Progenitor cell of endocrine pancreas (in vitro differentiated cells): ENCODE data around the gene KLHL9. TPM values are rescaled to one million over a fixed set of nuclear protein-coding genes. Genes with fewer than 3 reads are reported as not detected.
A peak's percentile ranks its signal among the peaks of the same experiment; 100 is the strongest.

Source experiments
- DNase-seq: peaks from one replicate; pipeline ENCODE4 v3.0.0; 2021; ENCODE audit warnings: low spot score; ENCODE audit not compliant: unreplicated experiment
- H3K27ac Mint-ChIP-seq: 2 replicates; pipeline ENCODE4 v1.8.0; 2021; ENCODE audit warnings: mild to moderate bottlenecking, moderate library complexity, mixed read lengths
- H3K27me3 Mint-ChIP-seq: 2 replicates; pipeline ENCODE4 v1.8.0; 2021; ENCODE audit warnings: mixed read lengths
- H3K36me3 Mint-ChIP-seq: 2 replicates; pipeline ENCODE4 v1.8.0; 2022; ENCODE audit warnings: mixed read lengths; ENCODE audit not compliant: insufficient read depth
- H3K4me1 Mint-ChIP-seq: 2 replicates; pipeline ENCODE4 v1.8.0; 2021; ENCODE audit warnings: low read depth, mixed read lengths
- H3K4me3 Mint-ChIP-seq: 2 replicates; pipeline ENCODE4 v1.8.0; 2021; ENCODE audit warnings: low read depth, mild to moderate bottlenecking, moderate library complexity, mixed read lengths
- H3K9me3 Mint-ChIP-seq: 2 replicates; pipeline ENCODE4 v1.8.0; 2021; ENCODE audit warnings: low read depth, mixed read lengths
- total RNA-seq: library from RNA; stranded (reverse); gene quantifications from 2 replicates; pipeline ENCODE4 v1.2.1, GENCODE V29; 2021
- TF ChIP-seq, protein P1 (sequence below): fragments of 200-600 bp; sonication (generic); IDR thresholded peaks from one replicate; pipeline ENCODE4 v1.5.0; 2021; ENCODE audit warnings: antibody characterized with exemption, mild to moderate bottlenecking; ENCODE audit not compliant: unreplicated experiment

Gene KLHL9
- total RNA-seq, 1 donor from 2014 or later: 35.9 TPM

DNA sequence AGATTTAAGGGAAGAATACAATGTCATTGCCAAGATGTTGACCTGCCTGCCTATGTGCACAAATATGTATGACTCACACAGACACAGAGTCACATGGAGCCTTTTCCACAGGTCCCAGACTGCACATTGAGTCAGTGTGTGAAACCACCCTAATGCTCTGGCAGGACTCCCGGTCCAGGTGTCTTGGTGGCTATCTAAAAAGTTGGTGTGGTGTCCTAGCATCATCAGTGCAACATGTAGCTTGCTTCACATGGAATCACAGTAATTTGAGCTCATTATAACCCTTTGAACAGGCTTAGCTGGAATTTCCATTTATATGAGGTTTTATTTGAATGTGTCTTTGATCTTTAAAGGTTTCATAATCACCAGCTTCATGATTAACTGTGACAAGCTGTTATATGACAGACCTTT, 40.8 kb downstream of the KLHL9 start:
- peaks cover 59% of the 10 kb centered on the region for H3K27me3 Mint-ChIP-seq
- H3K36me3 Mint-ChIP-seq: no peaks in the 10 kb centered on the region
- H3K4me1 Mint-ChIP-seq: no peaks in the 10 kb centered on the region

DNA sequence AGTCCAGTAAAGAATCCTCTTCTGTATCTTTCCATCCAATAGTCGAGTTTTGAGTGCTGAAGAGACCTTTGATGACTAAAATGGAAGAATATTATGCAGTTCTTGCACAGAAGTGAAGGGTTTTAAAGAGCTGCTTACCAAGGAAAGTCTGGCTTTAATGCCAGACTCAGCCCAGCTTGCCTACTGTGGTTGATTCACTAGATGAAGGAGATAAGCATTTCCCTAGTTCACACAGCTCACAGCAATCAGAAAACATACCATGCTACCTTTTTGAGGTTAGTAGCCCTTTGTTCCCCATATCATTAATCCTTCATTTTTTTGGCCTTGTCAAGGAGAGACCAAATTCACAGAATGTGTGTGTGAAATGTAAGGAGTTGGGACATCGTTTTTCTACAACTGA, 45.4 kb downstream of the KLHL9 start:
- TF ChIP-seq, protein P1, sequence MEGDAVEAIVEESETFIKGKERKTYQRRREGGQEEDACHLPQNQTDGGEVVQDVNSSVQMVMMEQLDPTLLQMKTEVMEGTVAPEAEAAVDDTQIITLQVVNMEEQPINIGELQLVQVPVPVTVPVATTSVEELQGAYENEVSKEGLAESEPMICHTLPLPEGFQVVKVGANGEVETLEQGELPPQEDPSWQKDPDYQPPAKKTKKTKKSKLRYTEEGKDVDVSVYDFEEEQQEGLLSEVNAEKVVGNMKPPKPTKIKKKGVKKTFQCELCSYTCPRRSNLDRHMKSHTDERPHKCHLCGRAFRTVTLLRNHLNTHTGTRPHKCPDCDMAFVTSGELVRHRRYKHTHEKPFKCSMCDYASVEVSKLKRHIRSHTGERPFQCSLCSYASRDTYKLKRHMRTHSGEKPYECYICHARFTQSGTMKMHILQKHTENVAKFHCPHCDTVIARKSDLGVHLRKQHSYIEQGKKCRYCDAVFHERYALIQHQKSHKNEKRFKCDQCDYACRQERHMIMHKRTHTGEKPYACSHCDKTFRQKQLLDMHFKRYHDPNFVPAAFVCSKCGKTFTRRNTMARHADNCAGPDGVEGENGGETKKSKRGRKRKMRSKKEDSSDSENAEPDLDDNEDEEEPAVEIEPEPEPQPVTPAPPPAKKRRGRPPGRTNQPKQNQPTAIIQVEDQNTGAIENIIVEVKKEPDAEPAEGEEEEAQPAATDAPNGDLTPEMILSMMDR: no peak
- Mint-ChIP-seq H3K27ac (no peak overlapping the region), H3K4me1 (no peaks in the 10 kb centered on the region), H3K9me3 (no peaks in the 10 kb centered on the region), H3K27me3 (peaks cover 58% of the 10 kb centered on the region), H3K36me3 (no peaks in the 10 kb centered on the region), H3K4me3 (no peak overlapping the region)
- DNase-seq: no peak

More for the DNA sequence above, 40.8 kb downstream of the KLHL9 start:
- no peak for DNase-seq
- Mint-ChIP-seq H3K9me3 (no peaks in the 10 kb centered on the region), H3K27ac (peak overlapping the region; percentile 50), H3K4me3 (no peak overlapping the region)
- TF ChIP-seq, protein P1: no peak

DNA sequence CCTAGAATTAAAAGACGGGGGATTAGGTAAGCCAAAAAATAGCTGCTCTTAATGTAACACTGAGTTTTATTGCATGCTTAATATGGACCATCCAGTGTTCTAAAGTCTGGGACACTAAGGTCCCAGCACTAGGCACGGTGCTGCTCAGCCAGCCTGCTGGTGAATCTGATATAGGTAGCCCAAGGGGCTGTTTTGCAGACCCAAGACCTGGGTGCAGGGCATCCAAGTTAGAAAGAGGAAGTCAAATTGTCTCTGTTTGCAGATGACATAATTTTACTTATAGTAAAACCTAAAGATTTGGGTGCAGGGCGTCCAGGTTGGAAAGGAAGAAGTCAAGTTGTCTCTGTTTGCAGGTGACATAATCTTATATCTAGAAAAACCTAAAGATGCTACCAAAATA, 47.9 kb downstream of the KLHL9 start:
- H3K4me1 Mint-ChIP-seq: no peaks in the 10 kb centered on the region
- H3K27me3 Mint-ChIP-seq: peaks cover 44% of the 10 kb centered on the region
- H3K9me3 Mint-ChIP-seq: no peaks in the 10 kb centered on the region
- no peak overlapping the region for H3K27ac Mint-ChIP-seq
- DNase-seq: no peak
- TF ChIP-seq, protein P1: no peak
- H3K36me3 Mint-ChIP-seq: no peaks in the 10 kb centered on the region
- H3K4me3 Mint-ChIP-seq: no peak overlapping the region

DNA sequence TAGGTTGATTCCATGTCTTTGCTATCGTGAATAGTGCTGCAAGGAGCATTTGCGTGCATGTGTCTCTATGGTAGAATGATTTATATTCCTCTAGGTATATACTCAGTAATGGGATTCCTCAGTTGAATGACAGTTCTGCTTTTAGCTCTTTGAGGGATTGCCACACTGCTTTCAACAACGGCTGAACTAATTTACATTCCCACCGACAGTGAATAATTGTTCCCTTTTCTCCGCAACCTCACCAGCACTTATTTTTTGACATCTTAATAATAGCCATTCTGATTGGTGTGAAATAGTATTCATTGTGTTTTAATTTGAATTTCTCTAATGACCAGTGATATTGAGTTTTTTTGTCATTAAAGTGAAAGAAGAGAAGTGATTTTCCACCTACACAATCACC, 48.5 kb downstream of the KLHL9 start:
- Mint-ChIP-seq H3K9me3 (no peaks in the 10 kb centered on the region), H3K36me3 (no peaks in the 10 kb centered on the region), H3K27me3 (peaks cover 44% of the 10 kb centered on the region), H3K27ac (no peak overlapping the region), H3K4me3 (no peak overlapping the region), H3K4me1 (no peaks in the 10 kb centered on the region)
- TF ChIP-seq, protein P1: no peak
- no peak for DNase-seq

DNA sequence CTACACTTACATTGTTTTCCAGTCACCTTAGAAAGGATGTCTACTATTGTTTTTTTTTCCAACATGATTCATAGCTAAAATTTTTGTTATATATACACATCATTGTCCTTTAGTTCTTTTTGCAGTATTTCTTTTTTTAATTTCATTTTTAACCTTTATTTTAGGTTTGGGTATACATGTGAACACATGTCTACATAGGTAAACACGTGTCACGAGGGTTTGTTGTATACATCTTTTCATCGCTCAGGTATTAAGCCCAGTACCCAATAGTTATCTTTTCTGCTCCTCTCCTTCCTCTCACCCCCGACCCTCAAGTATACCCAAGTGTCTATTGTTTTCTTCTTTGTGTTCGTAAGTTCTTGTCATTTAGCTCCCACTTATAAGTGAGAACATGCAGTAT, 49.1 kb downstream of the KLHL9 start:
- TF ChIP-seq, protein P1: no peak
- Mint-ChIP-seq H3K4me1 (no peaks in the 10 kb centered on the region), H3K9me3 (no peaks in the 10 kb centered on the region), H3K36me3 (no peaks in the 10 kb centered on the region), H3K27ac (no peak overlapping the region), H3K27me3 (peaks cover 46% of the 10 kb centered on the region), H3K4me3 (no peak overlapping the region)
- no peak for DNase-seq
